ENCODE data around the gene TBC1D2. TPM values are rescaled to one million over a fixed set of nuclear protein-coding genes. Genes with fewer than 3 reads are reported as not detected.
"Not testable (repeated sequence)": the region's sequence is repeated elsewhere in the genome, so short reads cannot be mapped to it uniquely, and the experiment has no call there.

The TBC1D2 gene
- polyA plus RNA-seq, 6 donors from 2014 or later, result 1.3 to 3.1 (median 1.6) TPM; not detected in 1

GRCh38 chr9:98287384-98287783, 31.9 kb upstream of the TBC1D2 start:
- Mint-ChIP-seq H3K4me3 (no peak overlapping the region), H3K4me1 (no peaks in the 10 kb centered on the region), H3K27ac (no peak overlapping the region), H3K9me3 (no peaks in the 10 kb centered on the region), H3K36me3 (no peaks in the 10 kb centered on the region), H3K27me3 (peaks cover 10 to 34% (median 22%) of the 10 kb centered on the region in 3 donors)
- no peak for DNase-seq
- no peak for ATAC-seq (ENCODE audit: low read depth in 2 of 2)

DNA sequence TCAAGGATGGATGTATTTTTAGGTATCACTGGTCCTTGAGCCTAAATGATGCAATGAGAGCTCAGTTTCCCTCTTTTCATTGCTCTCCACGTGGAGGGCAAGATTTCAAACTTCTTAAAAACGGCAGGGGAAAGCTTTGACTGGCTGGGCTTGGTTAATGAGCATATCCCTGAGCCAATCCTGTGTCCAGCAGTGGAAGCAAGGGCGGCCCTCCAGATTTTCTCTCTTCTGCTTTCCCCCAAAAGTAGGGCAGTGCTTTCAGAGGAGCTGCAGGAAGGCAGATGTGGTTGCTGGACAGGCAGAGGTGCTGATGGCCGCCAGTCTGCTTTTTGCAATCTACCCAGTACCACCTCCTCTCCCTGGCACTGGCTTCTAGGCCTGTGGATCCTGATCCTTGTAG, 30.0 kb upstream of the TBC1D2 start:
- no peaks in the 10 kb centered on the region for H3K4me1 Mint-ChIP-seq

GRCh38 chr9:98284754-98285153, 29.3 kb upstream of the TBC1D2 start:
- Mint-ChIP-seq H3K36me3 (no peaks in the 10 kb centered on the region), H3K27me3 (peaks cover 28 to 47% (median 37%) of the 10 kb centered on the region in 3 donors), H3K9me3 (no peaks in the 10 kb centered on the region), H3K4me3 (no peak overlapping the region), H3K27ac (no peak overlapping the region), H3K4me1 (no peaks in the 10 kb centered on the region)
- DNase-seq (no peak), ATAC-seq (ENCODE audit: low read depth in 2 of 2) (no peak)

More for the DNA sequence above, 30.0 kb upstream of the TBC1D2 start:
- H3K27me3 Mint-ChIP-seq, result peaks cover 24 to 40% (median 34%) of the 10 kb centered on the region in 3 donors
- no peaks in the 10 kb centered on the region for H3K36me3 Mint-ChIP-seq
- H3K9me3 Mint-ChIP-seq, result no peaks in the 10 kb centered on the region
- no peak overlapping the region for H3K27ac Mint-ChIP-seq
- no peak overlapping the region for H3K4me3 Mint-ChIP-seq
- ATAC-seq (ENCODE audit: low read depth in 2 of 2), result no peak
- no peak for DNase-seq

DNA sequence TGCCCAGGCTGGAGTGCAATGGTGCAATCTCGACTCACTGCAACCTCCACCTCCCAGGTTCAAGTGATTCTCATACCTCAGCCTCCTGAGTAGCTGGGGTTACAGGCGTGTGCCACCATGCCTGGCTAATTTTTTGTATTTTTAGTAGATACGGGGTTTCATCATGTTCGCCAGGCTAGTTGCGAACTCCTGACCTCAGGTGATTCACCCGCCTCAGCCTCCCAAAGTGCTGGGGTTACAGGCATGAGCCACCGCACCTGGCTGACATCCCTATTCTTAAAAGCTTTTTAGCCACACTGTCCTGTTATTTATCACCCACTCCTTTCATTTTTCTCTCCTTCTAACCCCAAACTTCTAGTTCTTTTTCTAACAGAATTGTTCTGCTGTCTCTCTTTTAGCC, 27.7 kb upstream of the TBC1D2 start:
- not testable (repeated sequence) for H3K9me3 Mint-ChIP-seq; H3K27ac Mint-ChIP-seq; H3K4me3 Mint-ChIP-seq; ATAC-seq (ENCODE audit: low read depth in 2 of 2); DNase-seq; H3K36me3 Mint-ChIP-seq; H3K4me1 Mint-ChIP-seq
- H3K27me3 Mint-ChIP-seq, result peaks cover 21 to 61% (median 50%) of the 10 kb centered on the region in 3 donors

- no peaks in the 10 kb centered on the region for H3K9me3 Mint-ChIP-seq
- H3K27ac Mint-ChIP-seq, result no peak overlapping the region
- ATAC-seq (ENCODE audit: low read depth in 2 of 2) (no peak), DNase-seq (no peak)
- no peak overlapping the region for H3K4me3 Mint-ChIP-seq
- H3K27me3 Mint-ChIP-seq, result peaks cover 24 to 67% (median 50%) of the 10 kb centered on the region in 3 donors
- H3K36me3 Mint-ChIP-seq, result no peaks in the 10 kb centered on the region
- no peaks in the 10 kb centered on the region for H3K4me1 Mint-ChIP-seq
Observed at GRCh38 chr9:98281281-98281680, 25.8 kb upstream of the TBC1D2 start.

DNA sequence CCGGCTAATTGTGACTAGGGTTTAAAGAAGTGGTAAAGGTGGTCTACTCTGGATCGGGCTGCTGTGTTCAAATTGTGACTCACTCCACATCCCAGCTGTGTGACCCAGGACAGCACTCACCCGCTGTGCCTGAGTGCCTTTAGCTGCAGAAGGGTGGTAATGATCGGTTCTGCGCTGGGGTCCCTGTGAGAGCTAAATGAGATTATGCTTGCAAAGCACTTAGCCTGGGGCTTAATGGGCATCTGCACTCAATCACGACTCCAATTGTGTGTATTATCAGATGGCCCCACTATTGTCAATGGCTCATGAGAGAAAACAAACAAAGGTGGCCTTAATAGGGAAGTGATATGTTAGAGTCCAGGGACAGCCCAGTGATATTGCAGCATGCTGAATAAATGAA, 25.1 kb upstream of the TBC1D2 start:
- ATAC-seq (ENCODE audit: low read depth in 2 of 2), result no peak
- no peaks in the 10 kb centered on the region for H3K9me3 Mint-ChIP-seq

DNA sequence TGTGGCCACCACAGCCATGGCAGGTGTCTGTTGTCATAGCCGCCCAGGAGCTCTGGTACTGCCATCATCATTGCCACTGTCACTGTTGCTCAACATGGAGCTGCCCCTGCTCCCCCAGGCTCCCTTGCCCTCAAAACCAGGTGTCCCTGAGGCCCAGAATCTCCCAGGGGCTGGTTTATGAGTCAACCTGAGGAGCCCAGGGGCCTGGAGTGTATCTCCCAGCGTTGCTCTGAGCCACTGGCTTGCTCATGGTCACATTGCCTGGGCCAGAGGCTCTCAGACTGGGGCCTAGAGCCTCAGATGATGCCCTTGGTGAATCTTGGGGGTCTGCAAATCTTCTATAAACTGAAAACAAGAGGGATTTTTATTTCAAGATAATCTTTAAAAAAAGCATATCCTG, 24.7 kb upstream of the TBC1D2 start:
- Mint-ChIP-seq H3K27ac (no peak overlapping the region), H3K4me1 (no peaks in the 10 kb centered on the region), H3K36me3 (no peaks in the 10 kb centered on the region), H3K9me3 (no peaks in the 10 kb centered on the region), H3K27me3 (peaks cover 25 to 64% (median 43%) of the 10 kb centered on the region in 3 donors), H3K4me3 (no peak overlapping the region)
- DNase-seq, result no peak
- no peak for ATAC-seq (ENCODE audit: low read depth in 2 of 2)

More for the DNA sequence above, 25.1 kb upstream of the TBC1D2 start:
- no peak overlapping the region for H3K27ac Mint-ChIP-seq
- no peaks in the 10 kb centered on the region for H3K4me1 Mint-ChIP-seq
- H3K4me3 Mint-ChIP-seq, result no peak overlapping the region
- no peak for DNase-seq
- H3K36me3 Mint-ChIP-seq, result no peaks in the 10 kb centered on the region
- H3K27me3 Mint-ChIP-seq, result peaks cover 25 to 64% (median 43%) of the 10 kb centered on the region in 3 donors

- H3K27me3 Mint-ChIP-seq, result peaks cover 34 to 76% (median 57%) of the 10 kb centered on the region in 3 donors
- no peak overlapping the region for H3K4me3 Mint-ChIP-seq
- no peaks in the 10 kb centered on the region for H3K9me3 Mint-ChIP-seq
- H3K4me1 Mint-ChIP-seq, result no peaks in the 10 kb centered on the region
- H3K27ac Mint-ChIP-seq, result no peak overlapping the region
- no peaks in the 10 kb centered on the region for H3K36me3 Mint-ChIP-seq
- no peak for DNase-seq
- no peak for ATAC-seq (ENCODE audit: low read depth in 2 of 2)
Observed at GRCh38 chr9:98276907-98277469, 21.5 kb upstream of the TBC1D2 start.

GRCh38 chr9:98275159-98275558, 19.7 kb upstream of the TBC1D2 start:
- DNase-seq (no peak), ATAC-seq (ENCODE audit: low read depth in 2 of 2) (no peak)
- H3K4me3 Mint-ChIP-seq, result no peak overlapping the region
- no peaks in the 10 kb centered on the region for H3K9me3 Mint-ChIP-seq
- H3K27me3 Mint-ChIP-seq, result peaks cover 25 to 76% (median 61%) of the 10 kb centered on the region in 3 donors
- H3K36me3 Mint-ChIP-seq, result no peaks in the 10 kb centered on the region
- no peaks in the 10 kb centered on the region for H3K4me1 Mint-ChIP-seq
- peak overlapping the region in 1 of 6 donors; percentile 30 for H3K27ac Mint-ChIP-seq

DNA sequence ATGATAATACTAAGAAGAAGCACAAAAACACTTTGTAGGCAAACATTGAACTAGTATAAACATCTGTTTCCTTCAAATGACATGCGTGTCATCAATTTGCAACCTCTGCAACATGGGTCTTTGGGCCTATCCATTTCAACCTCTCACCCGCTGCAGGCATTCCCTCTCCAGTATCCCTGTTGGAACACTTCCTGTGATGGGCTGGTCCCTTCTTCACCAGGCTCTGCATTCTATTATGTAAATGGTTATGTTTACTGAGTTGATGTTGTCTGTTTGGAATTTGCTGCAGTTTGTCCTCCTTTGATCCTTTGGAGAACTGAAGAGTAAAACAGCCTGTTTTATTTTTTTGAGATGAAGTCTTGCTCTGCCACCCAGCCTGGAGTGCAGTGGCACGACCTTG, 16.6 kb upstream of the TBC1D2 start:
- Mint-ChIP-seq H3K4me3 (no peak overlapping the region), H3K27ac (no peak overlapping the region), H3K9me3 (no peaks in the 10 kb centered on the region), H3K36me3 (no peaks in the 10 kb centered on the region), H3K4me1 (no peaks in the 10 kb centered on the region), H3K27me3 (peaks cover 41 to 89% (median 76%) of the 10 kb centered on the region in 3 donors)
- no peak for ATAC-seq (ENCODE audit: low read depth in 2 of 2)
- no peak for DNase-seq

GRCh38 chr9:98271479-98271878, 16.0 kb upstream of the TBC1D2 start:
- ATAC-seq (ENCODE audit: low read depth in 2 of 2), result no peak
- H3K4me3 Mint-ChIP-seq, result no peak overlapping the region
- H3K36me3 Mint-ChIP-seq, result no peaks in the 10 kb centered on the region
- DNase-seq, result no peak
- no peaks in the 10 kb centered on the region for H3K4me1 Mint-ChIP-seq
- no peaks in the 10 kb centered on the region for H3K9me3 Mint-ChIP-seq
- H3K27ac Mint-ChIP-seq, result no peak overlapping the region
- H3K27me3 Mint-ChIP-seq, result peaks cover 40 to 87% (median 73%) of the 10 kb centered on the region in 3 donors

GRCh38 chr9:98270284-98270683, 14.8 kb upstream of the TBC1D2 start:
- H3K27me3 Mint-ChIP-seq, result peaks cover 37 to 86% (median 71%) of the 10 kb centered on the region in 3 donors
- H3K27ac Mint-ChIP-seq, result not testable (repeated sequence)

DNA sequence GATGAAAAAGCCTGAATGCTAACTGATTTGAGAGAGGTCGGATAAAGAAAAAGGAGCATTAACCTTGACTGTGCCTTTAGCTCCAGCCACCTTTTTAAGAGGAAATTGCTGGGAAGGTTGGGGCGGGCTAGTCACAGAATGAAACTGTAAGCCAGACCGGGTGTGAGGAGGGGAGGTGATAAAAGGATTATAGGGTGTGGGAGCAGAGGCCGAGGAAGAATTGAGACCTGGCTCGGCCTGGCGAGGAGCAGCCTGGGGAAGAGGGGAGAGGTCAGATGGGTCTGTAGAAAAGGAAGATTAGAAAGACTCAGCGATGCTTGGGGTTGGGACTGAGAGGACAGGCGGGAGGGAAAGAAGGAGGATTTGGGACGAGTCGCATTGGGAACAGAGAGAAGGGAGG, 14.2 kb upstream of the TBC1D2 start:
- Mint-ChIP-seq H3K27me3 (peaks cover 36 to 85% (median 65%) of the 10 kb centered on the region in 3 donors), H3K4me3 (peak overlapping the region in 1 of 8 donors; percentile 48), H3K27ac (peak overlapping the region in 1 of 6 donors; percentile 57)
- not testable (repeated sequence) for H3K9me3 Mint-ChIP-seq; DNase-seq; H3K36me3 Mint-ChIP-seq; H3K4me1 Mint-ChIP-seq; ATAC-seq (ENCODE audit: low read depth in 2 of 2)

More at GRCh38 chr9:98270284-98270683, 14.8 kb upstream of the TBC1D2 start:
- not testable (repeated sequence) for ATAC-seq (ENCODE audit: low read depth in 2 of 2); H3K9me3 Mint-ChIP-seq; H3K36me3 Mint-ChIP-seq; H3K4me3 Mint-ChIP-seq; DNase-seq; H3K4me1 Mint-ChIP-seq

GRCh38 chr9:98267556-98267955, 12.1 kb upstream of the TBC1D2 start:
- H3K36me3 Mint-ChIP-seq; DNase-seq; H3K4me1 Mint-ChIP-seq; H3K9me3 Mint-ChIP-seq; H3K27ac Mint-ChIP-seq; ATAC-seq (ENCODE audit: low read depth in 2 of 2); H3K4me3 Mint-ChIP-seq: not testable (repeated sequence)
- peaks cover 27 to 66% (median 51%) of the 10 kb centered on the region in 3 donors for H3K27me3 Mint-ChIP-seq
